HL-60/S4 (cell line): Measurements from ENCODE around the gene HDAC4.
"Not testable (repeated sequence)": the region's sequence is repeated elsewhere in the genome, so short reads cannot be mapped to it uniquely, and the experiment has no call there.

Experiments
- in situ Hi-C: fragments of 300-500 bp; cut with MboI; formaldehyde crosslinking; loops from 2 replicates; pipeline ENCODE4 v1.14.3; 2022; ENCODE audit warnings: low sequenced_read_pairs

The HDAC4 gene

GRCh38 chr2:239079671-239080294 lies 321.0 kb downstream of the HDAC4 start:
- in situ Hi-C loops, result no loop called here

- in situ Hi-C loops, result no loop called here
Observed at GRCh38 chr2:239078128-239078924, 322.5 kb downstream of the HDAC4 start.

GRCh38 chr2:239077260-239077659 lies 323.6 kb downstream of the HDAC4 start:
- in situ Hi-C loops, result no loop called here

GRCh38 chr2:239075918-239076758 lies 324.7 kb downstream of the HDAC4 start:
- in situ Hi-C loops, result no loop called here

GRCh38 chr2:239073745-239074530 lies 326.9 kb downstream of the HDAC4 start:
- in situ Hi-C loops, result no loop called here

- in situ Hi-C loops, result no loop called here
Observed at GRCh38 chr2:239073270-239073669, 327.6 kb downstream of the HDAC4 start.

GRCh38 chr2:239072786-239073185 lies 328.0 kb downstream of the HDAC4 start:
- in situ Hi-C loops, result no loop called here

- in situ Hi-C loops, result no loop called here
Observed at GRCh38 chr2:239070466-239070865, 330.4 kb downstream of the HDAC4 start.

- in situ Hi-C loops, result not testable (repeated sequence)
Observed at GRCh38 chr2:239069362-239070333, 331.2 kb downstream of the HDAC4 start.

GRCh38 chr2:239068411-239068810 lies 332.4 kb downstream of the HDAC4 start:
- in situ Hi-C loops, result no loop called here

GRCh38 chr2:239067196-239067865 lies 333.5 kb downstream of the HDAC4 start:
- in situ Hi-C loops, result no loop called here

- in situ Hi-C loops, result no loop called here
Observed at GRCh38 chr2:239066597-239066996, 334.2 kb downstream of the HDAC4 start.

- in situ Hi-C loops, result no loop called here
Observed at GRCh38 chr2:239065962-239066361, 334.9 kb downstream of the HDAC4 start.

GRCh38 chr2:239065537-239065936 lies 335.3 kb downstream of the HDAC4 start:
- in situ Hi-C loops, result no loop called here

- in situ Hi-C loops, result no loop called here
Observed at GRCh38 chr2:239064891-239065290, 335.9 kb downstream of the HDAC4 start.

GRCh38 chr2:239064253-239064652 lies 336.6 kb downstream of the HDAC4 start:
- in situ Hi-C loops, result no loop called here

- in situ Hi-C loops, result no loop called here
Observed at GRCh38 chr2:239062743-239063142, 338.1 kb downstream of the HDAC4 start.

- in situ Hi-C loops, result no loop called here
Observed at GRCh38 chr2:239061824-239062570, 338.8 kb downstream of the HDAC4 start.
